ES-I3 (cell line): ENCODE results near the gene EXOC3L4.

Experiments used
- H3K36me3 ChIP-seq: 2 replicates; pipeline ENCODE4 v1.6.1; 2013; ENCODE audit warnings: mild to moderate bottlenecking, low read length, control low read depth, moderate library complexity; ENCODE audit not compliant: insufficient read depth
- H3K4me1 ChIP-seq: 2 replicates; pipeline ENCODE4 v1.6.1; 2013; ENCODE audit warnings: mild to moderate bottlenecking, control low read depth, low read length; ENCODE audit not compliant: insufficient read depth
- H3K9ac ChIP-seq: 2 replicates; pipeline ENCODE4 v1.6.1; 2013; ENCODE audit warnings: low read depth, mild to moderate bottlenecking, low read length, moderate library complexity
- H3K9me3 ChIP-seq: 2 replicates; pipeline ENCODE4 v1.6.1; 2013; ENCODE audit warnings: mild to moderate bottlenecking, low read length, moderate library complexity; ENCODE audit not compliant: control insufficient read depth, insufficient read depth

The EXOC3L4 gene

DNA sequence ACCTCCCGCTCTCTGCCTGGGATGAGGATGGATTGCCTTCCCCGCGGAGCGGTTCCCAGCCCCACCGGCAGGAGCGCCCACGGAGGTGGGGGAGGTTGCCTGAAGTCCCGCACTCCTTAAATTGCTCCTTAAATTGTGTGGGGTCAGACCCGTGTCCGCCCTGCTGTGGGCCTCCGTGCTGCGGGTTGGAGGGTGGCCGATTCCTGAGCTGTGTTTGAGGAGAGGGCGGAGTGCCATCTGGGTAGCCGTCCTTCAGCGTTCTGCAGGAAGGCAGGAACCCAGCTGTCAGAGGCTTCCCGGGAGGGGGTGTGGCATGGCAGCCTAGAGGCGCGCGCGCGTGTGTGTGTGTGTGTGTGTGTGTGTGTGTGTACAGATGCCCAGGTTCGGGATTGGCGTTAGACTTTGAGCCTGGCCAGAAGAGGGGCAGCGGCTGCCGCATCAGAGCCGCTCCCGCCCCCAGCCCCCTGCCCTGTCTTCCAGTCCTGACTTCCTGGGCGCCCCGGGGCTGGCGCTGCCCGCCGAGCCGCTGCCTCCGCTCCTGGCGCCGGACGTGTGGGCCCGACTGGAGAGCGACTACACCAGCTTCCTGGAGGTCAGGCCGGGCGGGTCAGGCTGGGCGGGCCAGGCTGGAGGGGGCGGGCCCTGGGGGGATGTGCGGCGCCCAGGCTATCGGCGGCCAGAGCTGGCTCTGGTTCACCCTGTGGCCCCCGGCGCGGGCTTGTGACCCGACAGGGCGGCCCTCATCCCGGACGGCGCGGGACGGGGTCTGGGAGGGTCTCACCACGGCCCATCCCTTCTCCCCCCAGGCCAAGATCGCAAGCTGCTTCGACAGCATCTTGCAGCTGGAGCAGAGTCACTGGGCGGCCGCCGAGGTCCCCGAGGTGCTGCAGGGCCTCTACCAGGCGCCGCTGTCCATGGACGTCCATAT is 9.2 kb downstream of the EXOC3L4 start:
- H3K36me3 ChIP-seq, result no peaks in the 10 kb centered on the region
- H3K9ac ChIP-seq, result peak overlapping the region; percentile 42; the same call in 1 of the 2 replicates
- H3K9me3 ChIP-seq, result no peaks in the 10 kb centered on the region
- H3K4me1 ChIP-seq, result peaks cover 26% of the 10 kb centered on the region; the same call in 1 of the 2 replicates

DNA sequence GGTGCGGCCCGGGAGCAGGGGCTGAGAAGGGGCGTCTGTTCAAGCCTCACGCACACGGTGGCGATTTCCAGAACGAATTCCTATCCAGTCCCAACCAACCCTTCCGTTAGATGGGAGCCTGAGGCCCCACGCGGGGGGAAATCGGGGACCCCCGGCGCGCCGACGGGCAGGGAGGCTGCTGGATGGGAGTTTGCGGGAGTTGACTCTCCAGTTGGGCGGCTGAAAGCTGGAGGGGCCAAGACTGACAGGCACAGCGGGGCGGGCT is 9.8 kb downstream of the EXOC3L4 start:
- H3K9me3 ChIP-seq, result no peaks in the 10 kb centered on the region
- H3K36me3 ChIP-seq, result no peaks in the 10 kb centered on the region
- H3K4me1 ChIP-seq, result peaks cover 21% of the 10 kb centered on the region; the same call in 1 of the 2 replicates
- peak overlapping the region; percentile 22; the same call in 1 of the 2 replicates for H3K9ac ChIP-seq

- H3K9me3 ChIP-seq, result no peaks in the 10 kb centered on the region
- H3K9ac ChIP-seq, result peak overlapping the region; percentile 22; the same call in 1 of the 2 replicates
- H3K4me1 ChIP-seq, result peaks cover 16% of the 10 kb centered on the region; the same call in 1 of the 2 replicates
- H3K36me3 ChIP-seq, result no peaks in the 10 kb centered on the region
Observed at GRCh38 chr14:103104654-103105452, 10.3 kb downstream of the EXOC3L4 start.

GRCh38 chr14:103105580-103106150 is 11.1 kb downstream of the EXOC3L4 start:
- no peaks in the 10 kb centered on the region for H3K36me3 ChIP-seq
- H3K4me1 ChIP-seq, result peaks cover 21% of the 10 kb centered on the region; the same call in 1 of the 2 replicates
- no peak overlapping the region for H3K9ac ChIP-seq
- no peaks in the 10 kb centered on the region for H3K9me3 ChIP-seq

DNA sequence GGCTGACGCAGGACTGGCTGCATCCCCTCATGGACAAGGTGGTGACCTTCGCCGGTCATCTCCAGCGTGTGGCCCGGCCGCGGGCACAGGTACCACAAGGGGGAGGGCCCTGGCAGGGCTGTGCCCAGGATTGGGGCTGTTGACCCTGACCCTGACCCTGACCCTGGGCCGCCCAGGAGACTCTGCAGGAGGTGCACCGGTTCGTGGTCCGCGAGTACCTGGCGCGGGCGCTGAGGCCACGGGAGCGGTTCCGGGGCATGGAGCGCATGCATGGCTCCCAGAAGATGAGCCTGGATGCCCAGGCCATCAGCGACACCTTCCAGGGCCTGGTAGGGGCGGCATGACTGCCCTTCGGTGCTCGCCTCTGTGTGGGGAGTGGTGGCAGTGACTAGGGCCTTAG is 12.9 kb downstream of the EXOC3L4 start:
- Histone ChIP-seq H3K36me3 (no peaks in the 10 kb centered on the region), H3K9ac (no peak overlapping the region), H3K4me1 (peaks cover 37% of the 10 kb centered on the region; the same call in 1 of the 2 replicates), H3K9me3 (no peaks in the 10 kb centered on the region)

GRCh38 chr14:103107941-103108748 is 13.6 kb downstream of the EXOC3L4 start:
- no peaks in the 10 kb centered on the region for H3K9me3 ChIP-seq
- H3K36me3 ChIP-seq, result no peaks in the 10 kb centered on the region
- peaks cover 37% of the 10 kb centered on the region; the same call in 1 of the 2 replicates for H3K4me1 ChIP-seq
- 0 out of 2 replicates have a peak overlapping the region, but pooled peaks have one; percentile 6 for H3K9ac ChIP-seq

DNA sequence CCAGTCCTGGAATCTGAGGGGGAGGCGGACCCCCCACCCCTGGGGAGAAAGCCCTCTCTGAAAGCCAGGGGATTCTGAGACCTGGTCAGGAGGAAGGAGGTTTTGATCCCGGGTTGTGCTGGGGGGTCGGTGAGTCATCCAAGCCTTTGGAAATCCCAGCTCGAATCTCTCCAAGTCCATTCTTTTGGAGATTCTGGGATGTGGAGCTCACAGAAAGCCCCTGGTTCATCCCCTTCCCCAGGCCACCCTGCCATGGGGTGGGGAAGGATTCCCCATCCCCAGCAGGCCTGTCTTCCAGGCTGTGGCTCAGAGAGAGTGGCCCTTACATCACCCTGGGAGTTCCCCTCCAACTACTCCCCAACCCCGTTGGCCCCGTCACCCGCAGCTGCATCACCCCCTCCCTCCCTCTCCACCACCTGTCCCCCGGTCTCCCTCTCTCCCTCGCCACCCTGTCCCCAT is 14.3 kb downstream of the EXOC3L4 start:
- Histone ChIP-seq H3K36me3 (no peaks in the 10 kb centered on the region), H3K9me3 (no peaks in the 10 kb centered on the region), H3K9ac (0 out of 2 replicates have a peak overlapping the region, but pooled peaks have one; percentile 6), H3K4me1 (peaks cover 37% of the 10 kb centered on the region; the same call in 1 of the 2 replicates)

DNA sequence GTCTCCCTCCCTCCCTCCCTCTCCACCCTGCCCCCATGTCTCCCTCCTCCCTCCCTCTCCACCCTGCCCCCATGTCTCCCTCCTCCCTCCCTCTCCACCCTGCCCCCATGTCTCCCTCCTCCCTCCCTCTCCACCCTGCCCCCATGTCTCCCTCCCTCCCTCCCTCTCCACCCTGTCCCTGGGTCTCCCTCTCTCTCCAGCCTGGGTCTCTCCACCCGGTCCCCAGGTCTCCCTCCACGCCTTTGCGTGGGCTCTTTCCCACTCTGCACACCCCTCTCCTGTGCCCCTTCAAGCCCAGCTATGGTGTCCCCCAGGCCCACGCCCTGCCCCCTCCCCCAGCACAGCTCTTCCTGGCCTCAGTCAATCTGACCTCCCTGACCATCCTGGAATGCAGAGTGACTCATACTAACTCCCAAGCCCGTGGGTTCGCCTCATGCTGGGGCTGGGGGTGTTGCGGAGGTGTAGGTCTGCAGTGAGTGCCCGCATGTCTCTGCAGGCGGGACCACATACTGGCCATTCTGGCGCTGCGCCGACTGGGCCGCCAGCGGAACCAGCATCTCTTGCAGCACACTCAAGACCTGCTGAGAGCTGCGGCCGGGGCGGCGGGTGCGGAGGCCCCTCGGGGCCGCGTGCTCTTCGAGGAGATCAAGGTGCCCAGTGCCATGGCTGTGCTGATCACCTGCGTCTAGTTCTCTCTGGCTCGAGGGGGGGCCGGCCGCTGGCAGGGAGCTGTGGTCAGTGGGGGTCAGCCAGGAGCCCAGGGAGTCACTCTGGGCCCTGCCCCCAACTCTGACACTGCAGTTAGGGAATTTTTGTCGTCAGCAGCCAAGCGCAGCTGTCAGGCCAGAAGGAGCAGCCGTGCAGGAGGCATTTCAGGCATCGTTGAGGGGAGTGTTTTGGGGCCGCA is 15.3 kb downstream of the EXOC3L4 start:
- Histone ChIP-seq H3K9ac (peak overlapping the region; percentile 42), H3K36me3 (no peaks in the 10 kb centered on the region), H3K4me1 (peaks cover 37% of the 10 kb centered on the region; the same call in 1 of the 2 replicates), H3K9me3 (no peaks in the 10 kb centered on the region)

DNA sequence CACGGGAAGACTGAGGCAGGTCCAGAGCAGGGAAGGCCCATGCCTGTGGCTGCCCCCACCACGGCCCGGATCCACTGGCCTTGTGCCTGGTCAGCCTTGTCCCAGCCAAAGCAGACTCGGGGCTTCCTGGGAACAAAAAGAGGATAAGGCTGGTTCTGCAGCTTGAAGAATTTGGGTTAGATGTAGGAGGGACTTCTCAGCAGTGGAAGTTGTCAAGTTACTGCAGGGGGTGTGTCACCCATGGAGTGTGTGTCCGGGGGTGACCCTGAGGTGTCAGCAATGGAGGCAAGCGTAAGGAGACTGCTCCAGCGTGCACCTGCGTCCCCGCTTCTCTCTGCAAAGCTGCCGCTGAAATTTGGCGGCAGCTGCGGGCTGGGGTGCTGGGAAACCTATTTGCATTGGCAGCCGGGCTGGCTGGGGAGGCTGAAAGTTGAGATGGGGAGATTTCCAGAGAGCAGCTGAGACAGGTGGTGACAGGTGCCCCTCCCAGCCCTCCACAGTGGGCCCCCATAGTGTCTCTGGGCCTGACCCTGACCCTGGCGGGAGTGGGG is 16.2 kb downstream of the EXOC3L4 start:
- peak overlapping the region; percentile 42; the same call in 1 of the 2 replicates for H3K9ac ChIP-seq
- peaks cover 31% of the 10 kb centered on the region; the same call in 1 of the 2 replicates for H3K4me1 ChIP-seq
- H3K9me3 ChIP-seq, result no peaks in the 10 kb centered on the region
- H3K36me3 ChIP-seq, result no peaks in the 10 kb centered on the region

DNA sequence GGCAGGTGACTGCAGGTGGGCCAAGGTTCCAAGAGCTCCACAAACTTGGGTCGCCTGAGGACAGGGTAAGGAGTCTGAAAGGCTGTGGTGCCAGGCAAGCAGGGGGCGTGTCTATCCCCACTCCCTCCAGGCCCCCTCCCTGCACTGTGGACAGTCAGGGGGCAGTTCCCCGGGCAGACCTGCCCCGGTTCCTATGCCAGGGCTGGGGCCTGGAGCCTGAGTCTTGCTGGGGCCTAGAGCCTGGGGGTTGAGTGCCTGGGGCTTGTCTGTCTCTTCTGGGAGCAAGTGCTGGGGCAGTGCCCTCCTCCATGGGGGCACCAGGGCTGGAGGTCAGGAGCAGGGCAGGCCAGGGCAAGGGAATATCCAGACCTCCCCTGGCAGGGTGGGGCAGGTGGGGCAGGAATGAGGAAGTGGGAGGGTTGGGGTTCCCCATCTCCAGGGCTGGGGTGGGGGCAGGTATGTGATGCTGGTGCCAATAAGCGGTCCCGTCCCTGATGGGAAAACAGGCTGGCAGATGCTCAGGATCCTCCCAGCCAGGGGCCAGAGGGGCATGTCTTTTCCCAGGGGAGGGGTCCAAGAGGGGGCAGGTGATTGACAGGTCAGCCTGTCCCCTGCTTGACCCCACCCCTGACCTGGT is 16.8 kb downstream of the EXOC3L4 start:
- no peaks in the 10 kb centered on the region for H3K36me3 ChIP-seq

GRCh38 chr14:103112400-103113243 is 18.1 kb downstream of the EXOC3L4 start:
- H3K4me1 ChIP-seq, result peaks cover 32% of the 10 kb centered on the region
- no peaks in the 10 kb centered on the region for H3K36me3 ChIP-seq
- no peak overlapping the region for H3K9ac ChIP-seq
- H3K9me3 ChIP-seq, result no peaks in the 10 kb centered on the region

More for the DNA sequence above, 16.8 kb downstream of the EXOC3L4 start:
- Histone ChIP-seq H3K9me3 (no peaks in the 10 kb centered on the region), H3K9ac (no peak overlapping the region), H3K4me1 (peaks cover 31% of the 10 kb centered on the region; the same call in 1 of the 2 replicates)
